Measurements from ENCODE around the gene ALG14.
"Not testable (repeated sequence)": the region's sequence is repeated elsewhere in the genome, so short reads cannot be mapped to it uniquely, and the experiment has no call there.

ALG14 gene

DNA sequence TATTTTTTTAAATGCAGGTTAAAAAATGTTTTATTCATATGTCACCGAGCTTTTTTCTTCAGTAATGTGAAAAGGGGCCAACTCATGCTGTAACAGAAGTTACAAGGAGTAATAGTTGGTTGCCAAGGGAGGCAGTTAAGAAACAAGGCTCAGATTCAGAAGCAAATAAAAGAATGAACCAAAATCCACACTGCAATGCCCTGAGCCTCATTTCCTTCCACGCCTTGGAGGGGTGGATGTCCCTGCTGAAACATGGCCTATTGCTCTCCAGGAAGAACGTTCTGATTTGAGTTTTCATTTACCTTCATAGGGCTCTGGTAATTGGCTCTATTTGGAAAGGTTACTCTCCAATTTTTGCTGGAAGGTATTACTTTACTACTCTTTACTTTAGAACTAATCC lies 24.4 kb downstream of the ALG14 start:
- Histone ChIP-seq H3K27me3 (replicated peaks) (no peaks in the 10 kb centered on the region), H3K4me3 (ENCODE audit: low read depth, low read length) (no peak overlapping the region), H3K36me3 (replicated peaks) (no peaks in the 10 kb centered on the region), H3K27ac (no peak overlapping the region)
- TF ChIP-seq, protein P1, sequence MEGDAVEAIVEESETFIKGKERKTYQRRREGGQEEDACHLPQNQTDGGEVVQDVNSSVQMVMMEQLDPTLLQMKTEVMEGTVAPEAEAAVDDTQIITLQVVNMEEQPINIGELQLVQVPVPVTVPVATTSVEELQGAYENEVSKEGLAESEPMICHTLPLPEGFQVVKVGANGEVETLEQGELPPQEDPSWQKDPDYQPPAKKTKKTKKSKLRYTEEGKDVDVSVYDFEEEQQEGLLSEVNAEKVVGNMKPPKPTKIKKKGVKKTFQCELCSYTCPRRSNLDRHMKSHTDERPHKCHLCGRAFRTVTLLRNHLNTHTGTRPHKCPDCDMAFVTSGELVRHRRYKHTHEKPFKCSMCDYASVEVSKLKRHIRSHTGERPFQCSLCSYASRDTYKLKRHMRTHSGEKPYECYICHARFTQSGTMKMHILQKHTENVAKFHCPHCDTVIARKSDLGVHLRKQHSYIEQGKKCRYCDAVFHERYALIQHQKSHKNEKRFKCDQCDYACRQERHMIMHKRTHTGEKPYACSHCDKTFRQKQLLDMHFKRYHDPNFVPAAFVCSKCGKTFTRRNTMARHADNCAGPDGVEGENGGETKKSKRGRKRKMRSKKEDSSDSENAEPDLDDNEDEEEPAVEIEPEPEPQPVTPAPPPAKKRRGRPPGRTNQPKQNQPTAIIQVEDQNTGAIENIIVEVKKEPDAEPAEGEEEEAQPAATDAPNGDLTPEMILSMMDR (IDR thresholded peaks at IDR 0.05; ENCODE audit: low read depth, low read length, missing control alignments), result no peak
- in situ Hi-C loops (cut with HindIII; ENCODE audit: low pct_ligation_motif_present, low sequenced_read_pairs), result loop anchor here (25.0 kb wide), 1 partner anchor 186 kb away; no protein-coding TSS in a partner anchor
- DNase-seq, result no peak

DNA sequence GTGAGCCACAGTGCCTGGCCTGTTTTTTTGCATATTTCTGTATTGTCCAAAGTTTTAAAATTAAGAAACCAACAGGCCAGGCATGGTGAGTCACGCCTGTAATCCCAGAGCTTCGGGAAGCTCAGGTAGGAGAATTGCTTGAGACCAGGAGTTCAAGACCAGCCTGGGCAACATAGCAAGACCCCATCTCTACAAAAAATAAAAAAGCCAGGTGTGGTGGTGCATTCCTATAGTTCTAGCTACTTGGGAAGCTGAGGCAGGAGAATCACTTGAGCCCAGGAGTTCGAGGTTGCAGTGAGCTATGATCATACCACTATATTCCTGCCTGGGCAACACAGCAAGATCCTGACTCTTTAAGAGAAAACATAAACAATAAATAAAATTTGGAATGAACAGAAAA lies 25.1 kb downstream of the ALG14 start:
- DNase-seq; H3K4me3 ChIP-seq (ENCODE audit: low read depth, low read length); H3K27ac ChIP-seq; H3K36me3 ChIP-seq (replicated peaks); H3K27me3 ChIP-seq (replicated peaks): not testable (repeated sequence)
- in situ Hi-C loops (cut with HindIII; ENCODE audit: low pct_ligation_motif_present, low sequenced_read_pairs), result loop anchor here (25.0 kb wide), 1 partner anchor 185 kb away; no protein-coding TSS in a partner anchor

DNA sequence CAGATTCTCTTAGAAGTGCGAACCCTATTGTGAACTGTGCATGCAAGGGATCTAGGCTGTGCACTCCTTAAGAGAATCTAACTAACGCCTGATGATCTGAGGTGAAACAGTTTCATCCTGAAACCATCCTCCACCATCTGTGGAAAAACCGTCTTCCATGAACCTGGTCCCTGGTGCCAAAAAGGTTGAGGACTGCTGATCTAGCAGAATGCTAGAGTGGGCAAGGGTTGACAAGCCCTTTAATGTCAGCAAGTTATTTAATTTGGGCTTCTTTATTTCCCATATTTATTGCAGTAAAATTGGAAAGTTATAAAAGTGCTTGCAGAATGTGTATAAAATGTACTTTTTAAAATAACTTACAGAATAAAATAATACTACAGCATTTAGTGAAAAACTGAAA lies 26.4 kb downstream of the ALG14 start:
- Histone ChIP-seq H3K27me3 (replicated peaks) (no peaks in the 10 kb centered on the region), H3K27ac (no peak overlapping the region), H3K4me3 (ENCODE audit: low read depth, low read length) (no peak overlapping the region), H3K36me3 (replicated peaks) (no peaks in the 10 kb centered on the region)
- in situ Hi-C loops (cut with HindIII; ENCODE audit: low pct_ligation_motif_present, low sequenced_read_pairs), result loop anchor here (25.0 kb wide), 1 partner anchor 184 kb away; no protein-coding TSS in a partner anchor
- TF ChIP-seq, protein P1 (IDR thresholded peaks at IDR 0.05; ENCODE audit: low read depth, low read length, missing control alignments), result no peak
- DNase-seq, result no peak

DNA sequence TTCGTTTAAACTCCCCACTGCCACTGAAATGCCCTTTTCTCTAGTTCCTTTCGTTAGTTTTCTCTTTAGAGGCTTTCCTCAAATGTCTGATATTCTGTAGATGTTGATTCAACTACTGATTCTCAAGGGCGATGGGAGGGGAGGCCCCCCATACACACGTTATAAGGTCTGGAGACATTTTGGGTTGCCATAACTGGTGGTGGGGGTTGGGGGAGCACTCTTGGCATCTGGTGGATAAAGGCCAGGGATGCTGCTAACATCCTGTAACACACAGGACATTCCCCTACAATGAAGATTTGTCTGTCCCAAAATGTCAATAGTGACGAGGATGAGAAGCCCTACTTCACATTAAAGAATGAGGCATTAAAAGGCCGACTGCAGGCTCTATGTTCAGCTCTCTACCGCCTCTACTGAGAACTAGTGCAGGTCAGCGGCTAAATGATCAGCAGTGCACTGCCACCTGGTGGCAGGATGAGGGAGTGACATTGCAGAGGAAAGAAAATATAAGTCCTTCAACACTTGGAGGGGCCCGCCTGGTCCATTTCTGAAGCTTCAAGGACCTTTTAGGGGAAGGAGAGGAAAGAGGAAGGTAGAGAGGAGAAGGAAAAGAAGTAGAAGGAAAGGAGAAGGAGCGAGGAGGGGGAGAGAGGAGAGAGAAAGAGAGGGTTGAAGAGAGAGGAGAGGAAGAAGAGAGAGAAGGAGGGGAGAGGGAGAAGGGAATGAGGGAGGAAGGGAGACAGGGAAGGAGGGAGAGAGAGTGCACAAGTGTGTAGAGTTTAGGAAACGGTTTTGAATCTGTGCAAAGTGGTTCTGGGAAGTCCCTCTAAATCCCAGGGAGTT lies 29.4 kb downstream of the ALG14 start:
- no peaks in the 10 kb centered on the region for H3K27me3 ChIP-seq (replicated peaks)
- DNase-seq, result peak; percentile 87
- H3K36me3 ChIP-seq (replicated peaks), result no peaks in the 10 kb centered on the region
- H3K27ac ChIP-seq, result no peak overlapping the region
- TF ChIP-seq, protein P1 (IDR thresholded peaks at IDR 0.05; ENCODE audit: low read depth, low read length, missing control alignments), result peak; percentile 99
- in situ Hi-C loops (cut with HindIII; ENCODE audit: low pct_ligation_motif_present, low sequenced_read_pairs), result loop anchor here (25.0 kb wide), 1 partner anchor 181 kb away; no protein-coding TSS in a partner anchor
- no peak overlapping the region for H3K4me3 ChIP-seq (ENCODE audit: low read depth, low read length)

DNA sequence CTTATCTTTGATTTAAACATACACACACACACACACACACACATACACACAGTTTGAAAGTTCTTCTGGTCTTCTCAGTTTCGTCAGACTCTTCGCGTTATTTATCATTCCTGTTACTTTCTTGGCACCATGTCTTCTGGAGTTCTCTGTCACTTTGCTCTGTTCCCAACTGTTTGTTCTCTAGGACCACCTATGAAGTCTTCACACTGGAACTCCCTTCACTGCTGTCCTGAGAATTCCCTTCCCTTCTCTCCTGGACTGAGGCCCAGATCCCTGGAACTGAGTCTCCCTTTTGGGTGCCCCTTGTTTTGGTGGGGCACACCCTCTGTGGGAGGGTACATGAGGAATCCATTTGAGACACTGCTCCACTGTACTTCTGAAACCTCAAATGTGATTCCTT lies 30.5 kb downstream of the ALG14 start:
- Histone ChIP-seq H3K27me3 (replicated peaks) (no peaks in the 10 kb centered on the region), H3K27ac (no peak overlapping the region), H3K4me3 (ENCODE audit: low read depth, low read length) (no peak overlapping the region), H3K36me3 (replicated peaks) (no peaks in the 10 kb centered on the region)
- no peak for DNase-seq
- TF ChIP-seq, protein P1 (IDR thresholded peaks at IDR 0.05; ENCODE audit: low read depth, low read length, missing control alignments), result no peak
- in situ Hi-C loops (cut with HindIII; ENCODE audit: low pct_ligation_motif_present, low sequenced_read_pairs), result loop anchor here (25.0 kb wide), 1 partner anchor 180 kb away; no protein-coding TSS in a partner anchor

DNA sequence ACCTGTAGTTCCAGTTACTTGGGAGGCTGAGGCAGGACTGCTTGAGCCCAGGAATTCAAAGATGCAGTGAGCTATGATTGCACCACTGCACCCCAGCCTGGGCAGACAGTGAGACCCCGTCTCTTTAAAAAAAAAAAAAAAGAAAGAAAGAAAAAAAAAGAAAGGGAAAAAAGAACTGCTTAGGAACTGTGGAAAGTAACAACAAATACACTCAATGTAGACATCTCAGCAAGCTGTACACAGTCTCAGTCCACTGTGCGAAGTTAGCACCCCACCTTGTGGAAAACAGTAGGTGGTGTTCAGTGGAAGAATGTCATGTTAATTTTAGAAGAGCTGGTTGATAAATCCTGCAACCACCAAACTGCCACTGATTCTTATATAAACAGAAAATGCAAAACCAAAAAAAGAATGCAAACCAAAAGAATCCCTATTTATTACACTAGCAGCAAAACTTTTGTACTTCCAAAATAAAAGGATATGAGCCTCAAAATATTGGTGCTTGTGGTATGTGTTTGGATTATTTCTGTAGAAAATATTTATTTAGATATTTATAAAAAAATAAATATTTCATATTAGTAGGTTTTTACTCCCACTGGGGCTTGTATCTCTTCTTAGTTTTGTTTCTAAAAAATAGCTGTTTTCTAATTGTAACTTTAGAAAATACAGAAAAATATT lies 31.1 kb downstream of the ALG14 start:
- peak; percentile 83 for DNase-seq
- Histone ChIP-seq H3K27me3 (replicated peaks) (no peaks in the 10 kb centered on the region), H3K27ac (no peak overlapping the region), H3K36me3 (replicated peaks) (no peaks in the 10 kb centered on the region), H3K4me3 (ENCODE audit: low read depth, low read length) (no peak overlapping the region)
- TF ChIP-seq, protein P1 (IDR thresholded peaks at IDR 0.05; ENCODE audit: low read depth, low read length, missing control alignments), result peak; percentile 86
- in situ Hi-C loops (cut with HindIII; ENCODE audit: low pct_ligation_motif_present, low sequenced_read_pairs), result loop anchor here (25.0 kb wide), 1 partner anchor 179 kb away; no protein-coding TSS in a partner anchor
